Retinal pigment epithelial cell (primary cell): Measurements from ENCODE around the gene DEPDC7.
"Not testable (repeated sequence)": the region's sequence is repeated elsewhere in the genome, so short reads cannot be mapped to it uniquely, and the experiment has no call there.

Experiments
- DNase-seq: peaks from one replicate; pipeline ENCODE4 v3.0.0-alpha.2; 2010; ENCODE audit warnings: low read depth
- H3K4me3 ChIP-seq: 2 replicates; pipeline ENCODE4 v1.5.1; 2011; ENCODE audit warnings: mild to moderate bottlenecking, low read length, control low read depth, moderate library complexity
- CTCF ChIP-seq: conservative IDR thresholded peaks from 2 replicates; pipeline ENCODE4 v1.5.1; 2011; ENCODE audit warnings: low read depth, low read length, control low read depth, inconsistent platforms

Gene DEPDC7

DNA sequence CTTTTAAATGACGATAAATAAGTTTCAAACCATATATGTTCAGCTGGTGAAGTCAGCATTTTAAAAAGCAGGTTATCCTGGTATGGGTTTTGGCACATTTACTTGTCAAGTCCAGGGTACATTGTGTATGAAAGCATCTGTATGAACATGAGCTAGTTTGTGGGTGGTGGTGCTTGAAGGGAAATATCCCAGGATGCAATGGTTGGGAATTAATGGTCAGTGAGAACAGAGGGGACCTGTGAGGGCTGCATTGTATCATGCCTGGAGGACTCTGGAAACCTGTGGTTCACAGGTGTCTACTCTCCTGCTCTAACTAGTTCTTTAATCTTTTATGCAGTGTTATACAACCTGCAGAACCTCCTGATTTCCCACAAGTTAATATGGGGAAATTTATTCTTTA is 5.8 kb downstream of the DEPDC7 start:
- DNase-seq: no peak
- H3K4me3 ChIP-seq: no peak overlapping the region
- TF ChIP-seq CTCF: no peak

DNA sequence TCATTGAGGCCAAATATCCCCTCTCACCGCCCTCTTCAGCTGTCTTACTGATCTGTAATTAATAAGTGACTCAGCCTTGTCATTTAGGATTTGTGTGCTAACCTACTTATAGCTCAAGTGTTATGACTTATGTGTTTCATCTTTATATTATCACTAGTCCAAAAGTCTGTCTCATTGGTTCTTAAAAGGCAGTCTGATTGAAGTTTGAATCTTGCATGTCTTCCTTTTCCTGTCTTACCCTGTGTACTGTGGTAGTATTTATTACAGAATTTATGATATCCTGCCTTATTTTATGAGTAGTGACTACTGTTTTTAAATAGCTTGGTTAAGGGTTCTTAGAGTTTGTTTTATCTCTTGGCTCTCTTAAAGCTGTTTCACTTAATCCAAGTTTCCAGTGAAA is 6.3 kb downstream of the DEPDC7 start:
- no peak for DNase-seq
- no peak overlapping the region for H3K4me3 ChIP-seq
- no peak for TF ChIP-seq CTCF

DNA sequence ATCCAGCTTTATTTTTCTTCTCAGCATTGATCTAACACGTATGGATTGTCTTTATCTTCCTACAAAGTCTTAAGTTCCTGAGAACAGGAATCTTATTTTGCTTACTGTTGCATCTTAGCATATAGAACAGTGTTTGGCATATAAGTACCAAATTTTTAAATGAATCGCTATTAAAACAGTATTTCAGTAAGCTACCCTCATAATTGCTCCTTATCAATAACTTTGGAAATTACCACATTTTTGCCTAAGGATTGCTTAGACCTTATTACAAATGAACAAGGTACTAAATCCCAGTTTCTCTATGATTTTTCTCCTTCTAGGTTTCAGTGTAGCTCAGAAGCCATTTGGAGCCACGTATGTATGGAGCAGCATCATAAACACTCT is 9.7 kb downstream of the DEPDC7 start:
- no peak for DNase-seq
- TF ChIP-seq CTCF: no peak
- no peak overlapping the region for H3K4me3 ChIP-seq

- TF ChIP-seq CTCF: no peak
- H3K4me3 ChIP-seq: no peak overlapping the region
- DNase-seq: no peak
Measured at GRCh38 chr11:33027233-33027632, 11.6 kb downstream of the DEPDC7 start.

- no peak for DNase-seq
- TF ChIP-seq CTCF: no peak
- no peak overlapping the region for H3K4me3 ChIP-seq
Measured at GRCh38 chr11:33027846-33028536, 12.3 kb downstream of the DEPDC7 start.

DNA sequence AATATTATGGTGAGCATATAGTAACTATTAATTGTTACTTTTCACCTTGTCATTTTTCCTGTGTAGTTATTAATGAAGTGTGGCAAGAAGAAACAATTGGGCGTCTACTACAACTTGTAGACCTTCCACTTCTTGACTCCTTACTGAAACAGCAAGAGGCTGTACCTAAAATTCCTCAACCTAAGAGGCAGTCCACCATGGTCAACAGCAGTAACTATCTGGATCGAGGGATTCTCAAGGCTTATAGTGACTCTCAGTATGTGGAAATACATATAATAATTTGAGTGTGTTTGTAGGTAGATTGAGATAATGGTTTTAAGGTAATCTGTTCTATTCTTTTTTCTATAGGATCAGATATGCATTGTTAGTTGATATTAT is 12.8 kb downstream of the DEPDC7 start:
- DNase-seq: no peak
- TF ChIP-seq CTCF: no peak
- no peak overlapping the region for H3K4me3 ChIP-seq

DNA sequence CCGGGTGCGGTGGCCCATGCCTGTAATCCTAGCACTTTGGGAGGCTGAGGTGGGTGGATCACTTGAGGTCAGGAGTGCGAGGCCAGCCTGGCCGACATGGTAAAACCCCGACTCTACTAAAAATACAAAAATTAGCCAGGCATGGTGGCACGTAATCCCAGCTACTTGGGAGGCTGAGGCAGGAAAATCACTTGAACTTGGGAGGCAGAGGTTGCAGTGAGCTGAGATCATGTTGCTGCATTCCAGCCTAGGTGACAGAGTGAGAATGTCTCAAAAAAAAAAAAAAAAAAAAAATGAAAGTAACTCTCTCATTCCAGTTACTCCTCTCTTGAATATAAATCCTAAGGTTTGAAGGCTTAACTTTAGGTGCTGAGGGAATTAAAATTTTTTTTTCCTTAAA is 13.5 kb downstream of the DEPDC7 start:
- DNase-seq, H3K4me3 ChIP-seq: not testable (repeated sequence)

GRCh38 chr11:33033493-33033892 is 17.8 kb downstream of the DEPDC7 start:
- TF ChIP-seq CTCF: no peak
- DNase-seq: no peak
- no peak overlapping the region for H3K4me3 ChIP-seq
